ENCODE results near the gene GMDS.

GRCh38 chr6:1761477-1761877, 483.9 kb downstream of the GMDS start:
- TF ChIP-seq CSDC2 (CRISPR knock-in tag; IDR thresholded peaks at IDR 0.05): no peak
- TF ChIP-seq, protein P1, sequence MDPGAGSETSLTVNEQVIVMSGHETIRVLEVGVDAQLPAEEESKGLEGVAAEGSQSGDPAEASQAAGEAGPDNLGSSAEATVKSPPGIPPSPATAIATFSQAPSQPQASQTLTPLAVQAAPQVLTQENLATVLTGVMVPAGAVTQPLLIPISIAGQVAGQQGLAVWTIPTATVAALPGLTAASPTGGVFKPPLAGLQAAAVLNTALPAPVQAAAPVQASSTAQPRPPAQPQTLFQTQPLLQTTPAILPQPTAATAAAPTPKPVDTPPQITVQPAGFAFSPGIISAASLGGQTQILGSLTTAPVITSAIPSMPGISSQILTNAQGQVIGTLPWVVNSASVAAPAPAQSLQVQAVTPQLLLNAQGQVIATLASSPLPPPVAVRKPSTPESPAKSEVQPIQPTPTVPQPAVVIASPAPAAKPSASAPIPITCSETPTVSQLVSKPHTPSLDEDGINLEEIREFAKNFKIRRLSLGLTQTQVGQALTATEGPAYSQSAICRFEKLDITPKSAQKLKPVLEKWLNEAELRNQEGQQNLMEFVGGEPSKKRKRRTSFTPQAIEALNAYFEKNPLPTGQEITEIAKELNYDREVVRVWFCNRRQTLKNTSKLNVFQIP (CRISPR knock-in tag; IDR thresholded peaks at IDR 0.05; ENCODE audit: borderline replicate concordance, low read depth): no peak
- TF ChIP-seq, protein P2, sequence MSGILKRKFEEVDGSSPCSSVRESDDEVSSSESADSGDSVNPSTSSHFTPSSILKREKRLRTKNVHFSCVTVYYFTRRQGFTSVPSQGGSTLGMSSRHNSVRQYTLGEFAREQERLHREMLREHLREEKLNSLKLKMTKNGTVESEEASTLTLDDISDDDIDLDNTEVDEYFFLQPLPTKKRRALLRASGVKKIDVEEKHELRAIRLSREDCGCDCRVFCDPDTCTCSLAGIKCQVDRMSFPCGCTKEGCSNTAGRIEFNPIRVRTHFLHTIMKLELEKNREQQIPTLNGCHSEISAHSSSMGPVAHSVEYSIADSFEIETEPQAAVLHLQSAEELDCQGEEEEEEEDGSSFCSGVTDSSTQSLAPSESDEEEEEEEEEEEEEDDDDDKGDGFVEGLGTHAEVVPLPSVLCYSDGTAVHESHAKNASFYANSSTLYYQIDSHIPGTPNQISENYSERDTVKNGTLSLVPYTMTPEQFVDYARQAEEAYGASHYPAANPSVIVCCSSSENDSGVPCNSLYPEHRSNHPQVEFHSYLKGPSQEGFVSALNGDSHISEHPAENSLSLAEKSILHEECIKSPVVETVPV (CRISPR knock-in tag; IDR thresholded peaks at IDR 0.05): no peak
- TF ChIP-seq ZFP30 (CRISPR knock-in tag; IDR thresholded peaks at IDR 0.05): no peak
- TF ChIP-seq ARNTL (CRISPR knock-in tag; IDR thresholded peaks at IDR 0.05; ENCODE audit: borderline replicate concordance, low read depth): no peak
- TF ChIP-seq TSHZ2 (CRISPR knock-in tag; IDR thresholded peaks at IDR 0.05): no peak

All from SK-N-SH treated with all-trans-retinoic acid at 6 μM for 48 hours (cell line).